GM12892 (cell line): Measurements from ENCODE around the gene TRIM2.

ENCODE experiments used
- POLR2A ChIP-seq: IDR thresholded peaks from 2 replicates; pipeline ENCODE4 v1.6.1; 2011; ENCODE audit warnings: low read depth, low read length, control low read depth
- POLR2AphosphoS5 ChIP-seq: IDR thresholded peaks from 2 replicates; pipeline ENCODE4 v1.6.1; 2011; ENCODE audit warnings: low read depth, low read length, control low read depth
- TAF1 ChIP-seq: IDR thresholded peaks from 2 replicates; pipeline ENCODE4 v1.6.1; 2011; ENCODE audit warnings: low read depth, mild to moderate bottlenecking, control low read depth, low read length, borderline replicate concordance

GRCh38 chr4:153215921-153216320 lies 11.7 kb downstream of the TRIM2 start:
- TF ChIP-seq POLR2AphosphoS5 (no peak), POLR2A (no peak), TAF1 (no peak)
